ENCODE measurements around the gene QRICH2.

The QRICH2 gene

GRCh38 chr17:76243826-76244679 lies 64.0 kb downstream of the QRICH2 start:
- Histone ChIP-seq H3K36me3 (no peaks in the 10 kb centered on the region), H3K4me1 (peaks cover 0 to 21% (median 19%) of the 10 kb centered on the region in 4 donors), H3K27me3 (peaks cover 0 to 81% of the 10 kb centered on the region in 2 donors), H3K9me3 (no peaks in the 10 kb centered on the region), H3K4me3 (no peak overlapping the region), H3K27ac (no peak overlapping the region)
- intact Hi-C loops (cut with DNase I; ENCODE audit: low total_unique reads) = no loop called here
- TF ChIP-seq CTCF (IDR thresholded peaks at IDR 0.05) = no peak
- peak in 1 of 2 donors; percentile 31 for DNase-seq

GRCh38 chr17:76241691-76242255 lies 66.3 kb downstream of the QRICH2 start:
- Histone ChIP-seq H3K27me3 (peaks cover 0 to 68% of the 10 kb centered on the region in 2 donors), H3K27ac (no peak overlapping the region), H3K9me3 (no peaks in the 10 kb centered on the region), H3K36me3 (no peaks in the 10 kb centered on the region), H3K4me3 (peak overlapping the region in 1 of 2 donors; percentile 66), H3K4me1 (peaks cover 0 to 21% (median 19%) of the 10 kb centered on the region in 4 donors)
- TF ChIP-seq CTCF (IDR thresholded peaks at IDR 0.05) = no peak
- peak in 1 of 2 donors; percentile 50 for DNase-seq
- intact Hi-C loops (cut with DNase I; ENCODE audit: low total_unique reads) = no loop called here

- H3K4me1 ChIP-seq = peaks cover 0 to 21% (median 19%) of the 10 kb centered on the region in 4 donors
- no peaks in the 10 kb centered on the region for H3K9me3 ChIP-seq
- peak in 1 of 2 donors; percentile 52 for DNase-seq
- intact Hi-C loops (cut with DNase I; ENCODE audit: low total_unique reads) = no loop called here
- no peaks in the 10 kb centered on the region for H3K36me3 ChIP-seq
- no peak overlapping the region for H3K27ac ChIP-seq
- TF ChIP-seq CTCF (IDR thresholded peaks at IDR 0.05) = no peak
- H3K4me3 ChIP-seq = peak overlapping the region; percentile 49 to 66
- H3K27me3 ChIP-seq = peaks cover 0 to 62% of the 10 kb centered on the region in 2 donors
These were observed 66.9 kb downstream of the QRICH2 start for GRCh38 chr17:76241204-76241538.

GRCh38 chr17:76240461-76241203 lies 67.4 kb downstream of the QRICH2 start, which contains the start of gene RNF157:
Gene RNF157, minus strand, starts transcription at chr17:76240493. Its CDS starts 253 bp downstream, at chr17:76240240.
- Histone ChIP-seq H3K4me3 (peak within 1 kb of the TSS; percentile 49 to 66), H3K36me3 (no peaks in the 10 kb centered on the region), H3K27ac (no peak within 1 kb of the TSS), H3K4me1 (peaks cover 0 to 21% (median 19%) of the 10 kb centered on the region in 4 donors), H3K27me3 (peaks cover 0 to 57% of the 10 kb centered on the region in 2 donors), H3K9me3 (no peaks in the 10 kb centered on the region)
- intact Hi-C loops (cut with DNase I; ENCODE audit: low total_unique reads) = no loop called here
- peak in 1 of 2 donors; percentile 67 for DNase-seq
- TF ChIP-seq CTCF (IDR thresholded peaks at IDR 0.05) = no peak

GRCh38 chr17:76239538-76240274 lies 68.4 kb downstream of the QRICH2 start:
- H3K27me3 ChIP-seq = peaks cover 0 to 48% of the 10 kb centered on the region in 2 donors
- intact Hi-C loops (cut with DNase I; ENCODE audit: low total_unique reads) = no loop called here
- peaks cover 0 to 21% (median 19%) of the 10 kb centered on the region in 4 donors for H3K4me1 ChIP-seq
- DNase-seq = no peak
- no peak for TF ChIP-seq CTCF (IDR thresholded peaks at IDR 0.05)
- H3K27ac ChIP-seq = no peak overlapping the region
- peak overlapping the region; percentile 49 to 66 for H3K4me3 ChIP-seq
- no peaks in the 10 kb centered on the region for H3K9me3 ChIP-seq
- no peaks in the 10 kb centered on the region for H3K36me3 ChIP-seq

Measured in tibial artery (tissue), 4 donors.